Esophagus muscularis mucosa (tissue), 4 donors: ENCODE measurements around the gene CCDC63. TPM values are rescaled to one million over a fixed set of nuclear protein-coding genes. Genes with fewer than 3 reads are reported as not detected.

ENCODE experiments used
- DNase-seq: peaks from one replicate; pipeline ENCODE4 v3.0.0-alpha.2; 2017; ENCODE audit errors: extremely low spot score
- H3K27ac ChIP-seq, 4 donors: fragments of 200-600 bp; sonication (generic); replicated peaks in 1 of 4; 1 replicate in 3 of 4; 2 replicates in 1 of 4; pipeline ENCODE4 v1.5.1; 2016 to 2019; ENCODE audit warnings: mild to moderate bottlenecking in 1 of 4
- H3K27me3 ChIP-seq, 4 donors: fragments of 200-600 bp; sonication (generic); one replicate each; pipeline versions ENCODE4 v1.5.1 to v1.6.0; 2016 to 2019
- H3K36me3 ChIP-seq, 4 donors: fragments of 200-600 bp; sonication (generic); one replicate each; pipeline ENCODE4 v1.5.1; 2016 to 2019
- H3K4me1 ChIP-seq, 4 donors: fragments of 200-600 bp; sonication (generic); one replicate each; pipeline ENCODE4 v1.5.1; 2016 to 2019
- H3K4me3 ChIP-seq, 4 donors: fragments of 200-600 bp; sonication (generic); 1 replicate in 2 of 4; 2 replicates in 2 of 4; pipeline ENCODE4 v1.5.1; 2016 to 2019; ENCODE audit warnings: mild to moderate bottlenecking in 4 of 4, moderate library complexity in 1 of 4
- H3K9me3 ChIP-seq, 4 donors: fragments of 200-600 bp; sonication (generic); 1 replicate in 3 of 4; 2 replicates in 1 of 4; pipeline ENCODE4 v1.5.1; 2016 to 2019
- EP300 ChIP-seq: sonication (generic); formaldehyde crosslinking; IDR thresholded peaks from one replicate; pipeline ENCODE4 v1.6.1; 2017; ENCODE audit warnings: antibody characterized with exemption
- POLR2A ChIP-seq: fragments of 450-650 bp; IDR thresholded peaks from one replicate; pipeline ENCODE4 v1.6.1; 2017; ENCODE audit warnings: antibody characterized with exemption, moderate library complexity, mild to moderate bottlenecking, low read depth
- POLR2AphosphoS5 ChIP-seq, 2 donors: sonication (generic); formaldehyde crosslinking; IDR thresholded peaks; one replicate each; pipeline ENCODE4 v1.6.1; 2017; ENCODE audit warnings: antibody characterized with exemption in 2 of 2
- WGBS: methylation state at CpG from one replicate; pipeline ENCODE4 v1.1.5; 2018; 5-methylcytosine and 5-hydroxymethylcytosine counted together
- intact Hi-C: fragments of 100-400 bp; cut with DNase I; formaldehyde crosslinking; loops from one replicate; pipeline ENCODE4 v1.15.1; 2023
- total RNA-seq, 4 donors: library from RNA; depleted of rRNA; stranded (reverse); fragments of >200 nt; gene quantifications; one replicate each; pipeline versions ENCODE4 v1.1.0 to v1.2.1, GENCODE V29; 2016
- TF ChIP-seq, protein P1 (sequence below), 3 experiments: fragments of 200-600 bp in 2 of 3; fragments of 450-650 bp in 1 of 3; sonication (generic) in 2 of 3; IDR thresholded peaks; one replicate each; pipeline ENCODE4 v1.5.1; 2017 to 2019; ENCODE audit warnings: antibody characterized with exemption in 3 of 3, mild to moderate bottlenecking in 2 of 3, moderate library complexity in 1 of 3

Gene CCDC63
- total RNA-seq, 4 donors from 2014 or later = not detected

DNA sequence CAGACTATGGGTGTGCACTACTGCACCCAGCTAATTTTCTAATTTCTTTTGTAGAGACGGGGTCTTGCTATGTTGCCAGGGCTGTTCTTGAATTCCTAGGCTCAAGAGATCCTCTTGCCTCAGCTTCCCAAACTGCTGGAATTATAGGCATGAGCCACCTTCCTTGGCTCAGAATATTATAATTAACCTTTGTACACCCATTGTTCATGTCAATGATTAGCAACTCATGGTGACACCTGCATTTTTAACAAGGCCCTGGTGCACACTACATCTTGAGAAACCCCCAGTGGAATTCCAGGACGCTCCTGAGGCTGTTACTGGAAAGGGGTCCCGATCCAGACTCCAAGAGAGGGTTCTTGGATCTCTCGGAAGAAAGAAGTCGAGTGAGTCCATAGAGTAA, 28.3 kb upstream of the CCDC63 start:
- TF ChIP-seq, protein P1, sequence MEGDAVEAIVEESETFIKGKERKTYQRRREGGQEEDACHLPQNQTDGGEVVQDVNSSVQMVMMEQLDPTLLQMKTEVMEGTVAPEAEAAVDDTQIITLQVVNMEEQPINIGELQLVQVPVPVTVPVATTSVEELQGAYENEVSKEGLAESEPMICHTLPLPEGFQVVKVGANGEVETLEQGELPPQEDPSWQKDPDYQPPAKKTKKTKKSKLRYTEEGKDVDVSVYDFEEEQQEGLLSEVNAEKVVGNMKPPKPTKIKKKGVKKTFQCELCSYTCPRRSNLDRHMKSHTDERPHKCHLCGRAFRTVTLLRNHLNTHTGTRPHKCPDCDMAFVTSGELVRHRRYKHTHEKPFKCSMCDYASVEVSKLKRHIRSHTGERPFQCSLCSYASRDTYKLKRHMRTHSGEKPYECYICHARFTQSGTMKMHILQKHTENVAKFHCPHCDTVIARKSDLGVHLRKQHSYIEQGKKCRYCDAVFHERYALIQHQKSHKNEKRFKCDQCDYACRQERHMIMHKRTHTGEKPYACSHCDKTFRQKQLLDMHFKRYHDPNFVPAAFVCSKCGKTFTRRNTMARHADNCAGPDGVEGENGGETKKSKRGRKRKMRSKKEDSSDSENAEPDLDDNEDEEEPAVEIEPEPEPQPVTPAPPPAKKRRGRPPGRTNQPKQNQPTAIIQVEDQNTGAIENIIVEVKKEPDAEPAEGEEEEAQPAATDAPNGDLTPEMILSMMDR (IDR thresholded peaks at IDR 0.05) = no peak
- TF ChIP-seq POLR2A (no peak), POLR2AphosphoS5 (IDR thresholded peaks at IDR 0.05) (no peak), EP300 (no peak)
- intact Hi-C loops = loop anchor here (10.0 kb wide), 1 partner anchor 64 kb away; no protein-coding TSS in a partner anchor
- Histone ChIP-seq H3K4me1 (no peaks in the 10 kb centered on the region), H3K27ac (no peak overlapping the region), H3K27me3 (peaks cover 0 to 9% (median 0%) of the 10 kb centered on the region in 4 donors), H3K36me3 (no peaks in the 10 kb centered on the region), H3K9me3 (no peaks in the 10 kb centered on the region), H3K4me3 (no peak overlapping the region)
- 92% methylated on average over 5 of the region's 5 CpGs for WGBS
- DNase-seq = no peak

DNA sequence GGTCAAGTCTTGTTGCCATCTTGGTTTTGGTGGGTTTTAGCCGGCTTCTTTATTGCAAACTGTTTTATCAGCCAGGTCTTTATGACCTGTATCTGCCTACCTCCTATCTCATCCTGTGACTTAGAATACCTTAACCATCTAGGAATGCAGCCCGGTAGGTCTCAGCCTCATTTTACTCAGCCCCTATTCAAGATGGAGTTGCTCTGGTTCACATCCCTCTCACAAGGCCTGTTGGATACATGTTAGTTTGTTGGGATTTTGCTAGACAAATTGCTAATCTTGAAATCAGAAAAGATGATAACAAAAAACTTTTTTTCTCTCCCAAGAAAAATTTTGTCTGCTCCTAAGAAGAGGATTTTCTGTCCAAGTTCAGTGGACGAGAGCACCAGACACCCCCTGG, 27.6 kb upstream of the CCDC63 start:
- WGBS = 90% methylated on average over 3 of the region's 3 CpGs
- Histone ChIP-seq H3K9me3 (no peaks in the 10 kb centered on the region), H3K27ac (no peak overlapping the region), H3K27me3 (peaks cover 0 to 2% (median 0%) of the 10 kb centered on the region in 4 donors), H3K36me3 (no peaks in the 10 kb centered on the region), H3K4me3 (no peak overlapping the region), H3K4me1 (no peaks in the 10 kb centered on the region)
- intact Hi-C loops = loop anchor here (10.0 kb wide), 1 partner anchor 64 kb away; no protein-coding TSS in a partner anchor
- DNase-seq = no peak
- TF ChIP-seq POLR2A = no peak
- no peak for TF ChIP-seq POLR2AphosphoS5 (IDR thresholded peaks at IDR 0.05)
- TF ChIP-seq EP300 = no peak
- TF ChIP-seq, protein P1 (IDR thresholded peaks at IDR 0.05) = no peak

DNA sequence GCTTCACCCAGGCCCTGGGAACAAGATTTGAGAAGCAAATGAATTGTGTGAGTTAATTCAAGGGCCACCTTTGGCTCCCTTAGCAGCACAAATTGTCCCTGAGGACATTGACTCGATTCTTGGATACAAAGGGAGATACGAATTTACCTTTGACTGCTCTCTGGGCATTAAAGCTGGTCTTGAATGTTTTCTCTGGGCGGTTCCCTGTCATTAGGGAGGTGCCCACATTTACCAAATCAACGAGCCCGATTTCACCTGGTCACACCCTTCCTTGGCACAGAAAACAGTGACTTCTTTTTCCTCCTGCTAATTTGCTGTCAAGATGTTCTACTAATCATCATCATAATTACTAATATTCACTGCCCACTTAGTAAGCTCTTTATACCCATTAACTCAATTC, 27.1 kb upstream of the CCDC63 start:
- Histone ChIP-seq H3K36me3 (no peaks in the 10 kb centered on the region), H3K4me3 (no peak overlapping the region), H3K4me1 (no peaks in the 10 kb centered on the region), H3K27ac (no peak overlapping the region), H3K27me3 (no peaks in the 10 kb centered on the region), H3K9me3 (no peaks in the 10 kb centered on the region)
- TF ChIP-seq EP300 = no peak
- TF ChIP-seq, protein P1 (IDR thresholded peaks at IDR 0.05) = no peak
- no peak for TF ChIP-seq POLR2A
- TF ChIP-seq POLR2AphosphoS5 (IDR thresholded peaks at IDR 0.05) = no peak
- intact Hi-C loops = loop anchor here (10.0 kb wide), 2 partner anchors 65 to 365 kb away; partner anchors contain the start of gene ARPC3
- WGBS = 75% methylated on average over 5 of the region's 5 CpGs
- no peak for DNase-seq

DNA sequence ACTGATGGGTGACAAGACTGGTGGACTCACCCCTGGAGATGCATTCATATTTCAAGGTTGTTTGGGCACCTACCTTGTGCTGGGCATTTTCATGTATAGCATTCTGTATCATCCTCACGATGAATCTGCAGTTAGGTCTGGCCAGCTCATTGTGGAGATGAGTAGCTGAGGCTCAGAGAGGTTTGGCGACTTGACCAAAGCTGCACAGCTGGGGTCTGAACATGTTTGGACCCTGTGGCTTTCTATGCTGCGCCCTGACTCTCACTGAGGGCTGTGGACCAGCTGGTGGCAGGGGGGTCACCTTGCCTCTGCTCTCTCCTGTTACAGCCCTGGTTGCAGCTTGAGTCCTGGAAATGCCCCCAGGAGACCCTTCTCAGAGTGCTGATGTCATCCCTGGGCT, 24.9 kb upstream of the CCDC63 start:
- intact Hi-C loops = loop anchor here (10.0 kb wide), 1 partner anchor 367 kb away; the partner anchor contains the start of gene ARPC3
- Histone ChIP-seq H3K4me1 (peaks cover 0 to 5% (median 1%) of the 10 kb centered on the region in 4 donors), H3K27me3 (no peaks in the 10 kb centered on the region), H3K36me3 (no peaks in the 10 kb centered on the region), H3K27ac (no peak overlapping the region), H3K9me3 (no peaks in the 10 kb centered on the region), H3K4me3 (no peak overlapping the region)
- no peak for TF ChIP-seq EP300
- no peak for TF ChIP-seq POLR2AphosphoS5 (IDR thresholded peaks at IDR 0.05)
- no peak for TF ChIP-seq POLR2A
- TF ChIP-seq, protein P1 (IDR thresholded peaks at IDR 0.05) = no peak
- DNase-seq = no peak
- 96% methylated on average over 3 of the region's 3 CpGs for WGBS
